ENCODE data around the gene RO60. TPM values are rescaled to one million over a fixed set of nuclear protein-coding genes. Genes with fewer than 3 reads are reported as not detected.

The RO60 gene
- total RNA-seq, 1 donor from 2014 or later = 73.5 TPM

DNA sequence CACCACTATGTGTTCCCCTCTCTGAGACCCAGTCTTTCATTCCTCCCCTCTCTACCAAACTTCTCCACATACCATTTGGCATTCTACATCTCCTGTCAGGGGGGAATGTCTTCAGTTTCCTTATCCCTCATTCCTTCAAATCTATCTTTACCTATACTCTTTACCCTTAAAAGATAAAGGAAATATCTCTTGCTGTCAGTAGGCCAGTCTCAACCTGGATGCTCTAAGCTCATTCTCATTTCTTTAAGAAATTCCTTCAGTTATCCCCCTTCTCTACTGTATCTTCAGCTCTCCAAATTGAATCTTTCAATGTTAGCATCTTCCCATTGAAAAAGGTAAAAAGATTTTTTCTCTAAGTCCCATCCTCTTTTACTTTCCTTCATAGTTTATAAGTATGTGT is 6.5 kb downstream of the RO60 start:
- intact Hi-C loops (cut with DNase I) = no loop called here
- Histone ChIP-seq H3K27me3 (no peaks in the 10 kb centered on the region), H3K4me3 (no peak overlapping the region), H3K36me3 (peaks cover 6% of the 10 kb centered on the region), H3K4me1 (peaks cover 8% of the 10 kb centered on the region), H3K9me3 (no peaks in the 10 kb centered on the region), H3K27ac (no peak overlapping the region)
- no peak for DNase-seq
- no peak for ATAC-seq
- TF ChIP-seq, protein P1, sequence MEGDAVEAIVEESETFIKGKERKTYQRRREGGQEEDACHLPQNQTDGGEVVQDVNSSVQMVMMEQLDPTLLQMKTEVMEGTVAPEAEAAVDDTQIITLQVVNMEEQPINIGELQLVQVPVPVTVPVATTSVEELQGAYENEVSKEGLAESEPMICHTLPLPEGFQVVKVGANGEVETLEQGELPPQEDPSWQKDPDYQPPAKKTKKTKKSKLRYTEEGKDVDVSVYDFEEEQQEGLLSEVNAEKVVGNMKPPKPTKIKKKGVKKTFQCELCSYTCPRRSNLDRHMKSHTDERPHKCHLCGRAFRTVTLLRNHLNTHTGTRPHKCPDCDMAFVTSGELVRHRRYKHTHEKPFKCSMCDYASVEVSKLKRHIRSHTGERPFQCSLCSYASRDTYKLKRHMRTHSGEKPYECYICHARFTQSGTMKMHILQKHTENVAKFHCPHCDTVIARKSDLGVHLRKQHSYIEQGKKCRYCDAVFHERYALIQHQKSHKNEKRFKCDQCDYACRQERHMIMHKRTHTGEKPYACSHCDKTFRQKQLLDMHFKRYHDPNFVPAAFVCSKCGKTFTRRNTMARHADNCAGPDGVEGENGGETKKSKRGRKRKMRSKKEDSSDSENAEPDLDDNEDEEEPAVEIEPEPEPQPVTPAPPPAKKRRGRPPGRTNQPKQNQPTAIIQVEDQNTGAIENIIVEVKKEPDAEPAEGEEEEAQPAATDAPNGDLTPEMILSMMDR (IDR thresholded peaks at IDR 0.05) = no peak

GRCh38 chr1:193066606-193067005 is 7.2 kb downstream of the RO60 start:
- DNase-seq (no peak), ATAC-seq (no peak)
- H3K4me3 ChIP-seq = no peak overlapping the region
- intact Hi-C loops (cut with DNase I) = no loop called here
- peaks cover 1% of the 10 kb centered on the region for H3K4me1 ChIP-seq
- no peaks in the 10 kb centered on the region for H3K27me3 ChIP-seq
- TF ChIP-seq, protein P1 (IDR thresholded peaks at IDR 0.05) = no peak
- no peak overlapping the region for H3K27ac ChIP-seq
- H3K36me3 ChIP-seq = peaks cover 6% of the 10 kb centered on the region
- H3K9me3 ChIP-seq = no peaks in the 10 kb centered on the region

GRCh38 chr1:193068013-193068412 is 8.6 kb downstream of the RO60 start:
- Histone ChIP-seq H3K9me3 (no peaks in the 10 kb centered on the region), H3K27me3 (no peaks in the 10 kb centered on the region), H3K36me3 (peaks cover 6% of the 10 kb centered on the region), H3K27ac (no peak overlapping the region), H3K4me1 (no peaks in the 10 kb centered on the region), H3K4me3 (no peak overlapping the region)
- TF ChIP-seq, protein P1 (IDR thresholded peaks at IDR 0.05) = no peak
- intact Hi-C loops (cut with DNase I) = no loop called here
- DNase-seq = no peak
- no peak for ATAC-seq

DNA sequence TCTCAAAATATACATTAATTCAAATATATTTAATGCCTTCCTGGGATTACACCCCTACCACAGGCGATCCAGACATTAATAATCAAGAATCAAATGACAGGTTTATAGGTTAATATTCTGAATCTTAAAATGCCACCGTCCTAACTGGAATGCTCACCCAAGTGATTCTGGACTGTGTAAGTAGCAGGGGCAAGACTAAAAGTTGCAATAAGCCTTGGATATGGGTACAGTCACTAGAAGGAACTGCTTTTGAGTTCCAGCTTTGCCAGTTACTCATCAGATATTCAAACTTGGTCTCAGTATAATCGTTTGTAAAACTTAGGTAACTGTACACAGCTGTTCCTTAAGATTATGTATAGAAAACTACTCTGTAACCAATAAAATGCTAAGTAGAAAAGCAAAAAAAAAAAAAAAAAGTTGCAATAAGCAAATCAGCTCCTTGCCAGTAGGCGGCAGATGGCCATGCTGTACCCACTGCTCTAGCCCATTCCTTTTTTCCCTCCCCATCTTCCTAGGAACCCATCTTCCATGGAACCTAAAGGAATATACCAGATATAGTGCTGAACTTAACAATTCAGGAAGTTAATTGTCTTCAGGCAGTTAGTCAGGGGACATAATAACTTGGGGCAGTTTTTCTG is 10.5 kb downstream of the RO60 start:
- ATAC-seq = no peak
- Histone ChIP-seq H3K4me1 (no peaks in the 10 kb centered on the region), H3K9me3 (no peaks in the 10 kb centered on the region), H3K27ac (no peak overlapping the region), H3K36me3 (peaks cover 6% of the 10 kb centered on the region), H3K27me3 (no peaks in the 10 kb centered on the region), H3K4me3 (no peak overlapping the region)
- intact Hi-C loops (cut with DNase I) = no loop called here
- TF ChIP-seq, protein P1 (IDR thresholded peaks at IDR 0.05) = no peak
- no peak for DNase-seq

DNA sequence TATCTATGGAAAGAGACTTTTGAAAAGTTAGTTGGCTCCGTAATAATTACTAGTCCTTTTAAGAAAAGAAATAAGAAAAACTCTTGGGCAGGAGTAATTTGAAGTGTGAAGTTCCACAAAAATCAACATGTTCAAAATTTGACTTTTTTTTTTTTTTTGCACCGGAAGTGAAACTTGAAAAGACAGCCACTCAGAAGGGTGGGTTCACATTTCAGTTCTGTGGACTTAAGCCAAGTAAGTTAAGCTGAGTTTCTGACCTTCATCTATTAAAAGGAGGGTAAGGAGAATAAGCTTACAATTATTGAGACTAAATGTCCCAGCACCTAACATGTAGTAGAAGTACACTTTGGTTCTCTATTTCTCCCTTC is 11.0 kb downstream of the RO60 start:
- no peak for DNase-seq
- intact Hi-C loops (cut with DNase I) = no loop called here
- no peaks in the 10 kb centered on the region for H3K27me3 ChIP-seq

More for the DNA sequence above, 11.0 kb downstream of the RO60 start:
- Histone ChIP-seq H3K4me1 (no peaks in the 10 kb centered on the region), H3K36me3 (peaks cover 6% of the 10 kb centered on the region), H3K27ac (no peak overlapping the region), H3K4me3 (no peak overlapping the region), H3K9me3 (no peaks in the 10 kb centered on the region)
- no peak for ATAC-seq
- TF ChIP-seq, protein P1 (IDR thresholded peaks at IDR 0.05) = no peak

Data from upper lobe of right lung (tissue), 1 donor.